Vagina (tissue), 2 donors: Measurements from ENCODE around the gene OSBPL6.
A peak's percentile ranks its signal among the peaks of the same experiment; 100 is the strongest.

Source experiments
- POLR2A ChIP-seq, 2 donors: fragments of 450-650 bp; IDR thresholded peaks; one replicate each; pipeline ENCODE4 v1.6.1; 2017; ENCODE audit warnings: antibody characterized with exemption in 2 of 2, mild to moderate bottlenecking in 2 of 2, moderate library complexity in 2 of 2
- POLR2AphosphoS5 ChIP-seq, 2 donors: sonication (generic); formaldehyde crosslinking; IDR thresholded peaks; one replicate each; pipeline ENCODE4 v1.9.0; 2017; ENCODE audit warnings: antibody characterized with exemption in 2 of 2, mild to moderate bottlenecking in 2 of 2, low read depth in 1 of 2; ENCODE audit not compliant: insufficient read depth in 1 of 2
- TF ChIP-seq, protein P1 (sequence below), 3 experiments: fragments of 450-650 bp in 2 of 3; fragments of 200-600 bp in 1 of 3; sonication (generic) in 1 of 3; IDR thresholded peaks; one replicate each; pipeline ENCODE4 v1.5.1; 2017 to 2019; ENCODE audit warnings: antibody characterized with exemption in 3 of 3, mild to moderate bottlenecking in 2 of 3, moderate library complexity in 2 of 3

DNA sequence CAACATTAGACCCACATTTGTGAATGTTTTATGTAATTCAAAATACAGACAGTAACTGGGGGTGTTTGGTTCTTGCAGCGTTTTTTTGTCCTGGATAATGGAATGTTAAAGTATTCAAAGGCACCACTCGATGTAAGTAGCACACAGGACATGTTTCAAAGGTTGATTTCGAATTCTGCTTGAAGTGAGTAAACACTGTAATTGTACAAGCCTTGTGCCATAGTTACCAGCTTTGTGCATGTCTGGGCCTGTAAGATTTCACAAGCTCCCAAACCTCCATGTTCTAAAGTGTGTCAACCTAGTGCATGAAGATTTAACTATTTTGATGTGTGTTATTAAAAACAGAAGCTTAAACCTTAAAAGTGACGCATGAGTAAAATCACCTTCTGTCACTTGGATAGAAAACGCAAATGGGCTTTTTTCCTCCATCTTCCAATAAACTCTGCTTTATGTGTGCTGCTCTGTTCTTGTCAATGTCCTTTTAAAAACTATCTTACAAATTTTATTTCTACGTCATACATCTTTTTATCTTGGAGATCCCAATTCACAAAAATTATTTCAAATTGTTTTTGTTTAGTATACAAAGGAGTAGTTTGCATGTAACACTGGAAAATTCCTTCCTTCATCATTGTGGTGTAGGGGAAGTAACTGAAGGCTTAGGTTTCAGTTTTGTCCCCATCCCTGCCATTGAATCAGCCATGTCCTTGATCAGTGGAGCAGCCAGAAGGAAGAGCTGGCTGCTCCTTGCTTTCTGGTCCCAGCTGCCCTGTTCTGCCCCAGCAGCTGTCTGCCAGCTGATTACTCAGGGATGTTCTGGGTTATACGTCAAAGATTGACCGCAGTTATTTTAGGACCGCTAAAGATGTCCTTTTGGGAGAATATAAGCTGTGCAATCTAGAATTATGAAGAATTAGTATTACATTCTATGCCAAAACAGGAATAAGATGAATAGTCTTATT, 137.4 kb downstream of the OSBPL6 start:
- TF ChIP-seq, protein P1, sequence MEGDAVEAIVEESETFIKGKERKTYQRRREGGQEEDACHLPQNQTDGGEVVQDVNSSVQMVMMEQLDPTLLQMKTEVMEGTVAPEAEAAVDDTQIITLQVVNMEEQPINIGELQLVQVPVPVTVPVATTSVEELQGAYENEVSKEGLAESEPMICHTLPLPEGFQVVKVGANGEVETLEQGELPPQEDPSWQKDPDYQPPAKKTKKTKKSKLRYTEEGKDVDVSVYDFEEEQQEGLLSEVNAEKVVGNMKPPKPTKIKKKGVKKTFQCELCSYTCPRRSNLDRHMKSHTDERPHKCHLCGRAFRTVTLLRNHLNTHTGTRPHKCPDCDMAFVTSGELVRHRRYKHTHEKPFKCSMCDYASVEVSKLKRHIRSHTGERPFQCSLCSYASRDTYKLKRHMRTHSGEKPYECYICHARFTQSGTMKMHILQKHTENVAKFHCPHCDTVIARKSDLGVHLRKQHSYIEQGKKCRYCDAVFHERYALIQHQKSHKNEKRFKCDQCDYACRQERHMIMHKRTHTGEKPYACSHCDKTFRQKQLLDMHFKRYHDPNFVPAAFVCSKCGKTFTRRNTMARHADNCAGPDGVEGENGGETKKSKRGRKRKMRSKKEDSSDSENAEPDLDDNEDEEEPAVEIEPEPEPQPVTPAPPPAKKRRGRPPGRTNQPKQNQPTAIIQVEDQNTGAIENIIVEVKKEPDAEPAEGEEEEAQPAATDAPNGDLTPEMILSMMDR (IDR thresholded peaks at IDR 0.05): no peak
- TF ChIP-seq POLR2A (IDR thresholded peaks at IDR 0.05) (no peak), POLR2AphosphoS5 (IDR thresholded peaks at IDR 0.05; ENCODE audit: insufficient read depth in 1 of 2, low read depth in 1 of 2) (peak in 1 of 2 donors; percentile 52)
